GM19395 (cell line): ENCODE data around the gene CATSPER4.
A peak's percentile ranks its signal among the peaks of the same experiment; 100 is the strongest.
"Not testable (repeated sequence)": the region's sequence is repeated elsewhere in the genome, so short reads cannot be mapped to it uniquely, and the experiment has no call there.

ENCODE experiments used
- ATAC-seq: cut with Tn5 transposase; IDR thresholded peaks from one replicate; pipeline ENCODE4 v1.9.1; 2021; ENCODE audit warnings: mild to moderate bottlenecking, moderate library complexity; ENCODE audit not compliant: unreplicated experiment

The CATSPER4 gene

DNA sequence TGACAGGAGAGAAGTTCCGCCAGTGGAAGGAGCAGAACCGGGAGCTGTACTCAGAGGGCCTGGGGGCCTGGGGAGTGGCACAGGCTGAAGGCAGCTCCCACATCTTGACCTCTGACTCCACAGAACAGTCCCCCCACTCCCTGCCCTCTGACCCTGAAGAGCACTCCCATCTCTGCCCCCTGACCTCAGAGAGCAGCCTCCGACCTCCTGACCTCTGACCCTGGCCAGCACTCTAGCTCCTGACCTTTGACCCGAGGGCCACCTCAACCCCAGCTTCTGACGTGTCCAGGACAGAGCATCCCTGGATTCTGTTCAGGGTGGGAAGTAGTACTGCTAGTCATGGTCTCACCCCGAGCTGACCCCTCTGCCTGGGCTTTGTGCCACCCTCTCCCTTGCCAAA lies 1.1 kb upstream of the CATSPER4 start:
- ATAC-seq, result no peak

DNA sequence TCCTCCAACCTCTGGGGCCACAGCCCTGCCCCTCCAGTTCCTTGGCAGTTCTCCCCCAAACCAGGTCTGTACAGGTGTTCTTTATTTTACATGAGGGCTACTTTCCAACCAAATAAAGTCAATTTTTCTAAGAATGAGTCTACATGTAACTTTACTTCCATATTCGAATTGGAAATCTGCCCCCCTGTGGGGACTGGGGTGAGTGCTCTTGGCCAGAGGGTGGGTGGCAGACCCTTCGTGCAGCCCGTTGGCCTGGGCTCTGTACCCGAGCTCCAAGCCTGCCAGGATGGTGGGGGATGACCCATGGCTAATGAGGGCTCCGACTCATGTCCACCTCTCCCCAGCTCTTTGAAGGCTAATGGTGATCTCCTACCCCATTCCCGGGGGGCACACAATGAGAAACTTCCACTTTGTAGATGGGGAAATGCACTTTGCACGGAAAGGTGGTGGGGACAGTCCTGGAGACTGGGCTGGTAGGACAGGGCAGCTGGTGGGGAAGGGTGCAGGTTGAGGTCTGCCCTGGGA lies 589 bp upstream of the CATSPER4 start:
- no peak for ATAC-seq

DNA sequence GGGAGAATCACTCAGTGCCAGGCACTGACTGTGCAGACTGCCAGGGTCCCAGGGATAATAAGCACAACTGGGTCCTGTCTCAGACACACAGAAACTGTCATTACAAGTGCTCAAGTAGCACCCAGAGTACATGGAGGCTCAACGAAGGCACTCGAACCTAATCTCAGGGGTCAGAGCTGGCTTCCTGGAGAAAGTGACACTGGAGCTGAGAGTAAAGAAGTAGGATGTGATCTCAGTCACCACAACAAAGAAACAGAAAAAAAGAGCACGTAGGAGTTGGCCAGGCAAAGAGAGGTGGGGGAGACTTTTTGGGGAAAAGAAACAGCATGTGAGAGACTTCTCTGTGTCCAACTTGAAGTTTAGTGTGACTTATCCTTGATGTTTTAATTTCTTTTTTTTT lies 1.3 kb downstream of the CATSPER4 start:
- no peak for ATAC-seq

DNA sequence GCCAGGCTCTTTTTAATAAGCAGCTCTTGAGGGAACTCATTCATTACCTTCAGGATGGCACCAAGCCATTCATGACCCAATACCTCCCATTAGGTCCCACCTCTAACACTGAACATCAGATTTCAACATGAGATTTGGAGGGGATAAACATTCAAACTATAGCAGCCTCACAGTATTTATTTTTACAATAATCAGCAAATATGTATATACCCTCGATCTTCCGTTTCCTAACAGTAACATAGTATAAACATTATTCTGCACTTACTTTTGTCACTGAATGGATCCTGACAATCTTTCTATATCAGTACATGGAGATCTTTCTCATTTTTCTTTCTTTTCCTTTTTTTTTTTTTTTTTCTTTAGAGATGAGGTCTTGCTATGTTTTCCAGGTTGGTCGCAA lies 5.4 kb downstream of the CATSPER4 start:
- no peak for ATAC-seq

DNA sequence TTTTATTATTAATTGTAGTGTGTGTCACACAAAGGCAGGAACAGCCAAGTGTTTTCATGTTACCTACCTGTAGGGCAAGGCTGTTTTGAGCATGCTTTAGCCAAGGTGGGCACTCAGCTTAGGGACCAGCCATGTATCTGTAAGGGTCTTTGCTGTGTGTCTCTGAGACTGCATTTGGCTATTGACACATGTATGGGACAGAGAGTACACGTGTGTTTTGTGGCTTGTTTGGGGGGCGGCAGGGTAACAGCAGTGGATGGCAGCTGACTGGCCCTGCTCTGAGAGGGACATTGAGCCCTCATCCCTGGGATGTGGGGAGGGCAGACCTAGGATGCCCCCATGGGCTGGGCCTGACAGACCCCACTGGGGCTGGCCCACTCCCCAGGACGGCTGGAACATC lies 6.9 kb downstream of the CATSPER4 start:
- no peak for ATAC-seq

DNA sequence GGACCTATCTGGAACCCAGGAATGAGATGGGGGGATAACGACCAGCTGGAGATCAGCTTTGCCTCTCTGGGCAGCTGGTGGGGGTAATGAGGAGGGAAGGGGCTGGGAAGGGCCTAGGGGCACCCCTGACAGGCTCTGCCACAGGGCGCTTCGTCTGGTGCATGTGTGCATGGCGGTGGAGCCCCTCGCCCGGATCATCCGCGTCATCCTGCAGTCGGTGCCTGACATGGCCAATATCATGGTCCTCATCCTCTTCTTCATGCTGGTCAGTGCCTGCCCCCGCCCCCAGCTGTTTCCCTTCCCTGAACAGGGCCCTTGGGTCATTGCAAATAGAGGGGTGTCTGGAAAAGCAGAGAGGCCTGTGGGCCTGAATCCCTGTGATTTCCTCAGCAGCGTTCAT lies 7.4 kb downstream of the CATSPER4 start:
- no peak for ATAC-seq

DNA sequence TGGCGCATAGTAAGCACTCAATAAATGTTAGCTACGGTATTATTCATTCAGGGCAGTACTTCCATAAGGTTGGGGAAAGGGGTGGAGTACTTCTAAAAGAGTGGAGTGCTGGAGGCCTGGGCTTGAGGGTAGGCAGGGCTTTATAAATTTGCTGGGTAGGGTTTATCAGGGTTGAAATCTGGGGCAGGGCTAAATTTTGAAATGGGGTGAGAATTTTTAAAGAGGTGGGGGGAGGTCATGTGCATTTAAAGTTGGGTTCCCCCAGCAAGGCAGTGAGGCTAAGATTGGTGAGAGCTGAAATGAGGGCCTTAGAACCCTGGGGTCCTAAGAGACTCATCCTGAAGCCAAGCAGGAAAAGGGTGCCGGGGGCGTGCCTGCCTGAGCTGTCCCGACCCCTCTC lies 10.0 kb downstream of the CATSPER4 start:
- ATAC-seq, result no peak

DNA sequence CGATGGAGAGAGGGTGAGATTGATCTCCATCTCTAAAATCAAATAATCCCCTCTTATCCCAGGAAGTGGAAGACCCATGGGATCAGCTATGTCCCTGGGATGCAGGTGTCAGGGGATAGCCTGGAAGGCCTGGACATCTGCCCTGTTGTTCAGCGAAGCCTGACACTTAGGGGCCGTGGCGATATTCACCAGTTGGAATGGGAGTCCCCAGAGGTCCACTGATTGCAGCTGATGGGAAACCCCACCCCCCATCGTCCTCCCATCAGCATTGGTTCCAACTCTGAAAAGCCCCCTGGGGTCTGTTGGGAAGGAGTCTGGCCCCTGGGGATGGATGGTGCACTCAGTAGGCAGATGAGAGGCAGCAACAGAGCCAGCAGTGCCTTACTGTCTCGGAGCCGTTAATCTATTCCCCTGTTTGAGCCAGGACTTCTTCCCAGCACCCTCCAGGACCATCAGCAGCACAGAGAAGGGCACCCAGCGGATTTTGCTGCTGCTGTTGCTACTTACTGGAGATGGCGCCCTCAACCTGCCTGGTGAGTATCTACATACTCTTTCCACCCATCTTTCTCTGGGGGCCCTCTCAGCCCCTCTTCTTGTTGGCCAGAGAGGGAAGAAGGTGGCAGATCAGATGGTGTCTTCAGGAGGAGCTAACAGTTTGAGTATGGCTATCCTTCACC lies 13.4 kb downstream of the CATSPER4 start:
- ATAC-seq, result no peak

DNA sequence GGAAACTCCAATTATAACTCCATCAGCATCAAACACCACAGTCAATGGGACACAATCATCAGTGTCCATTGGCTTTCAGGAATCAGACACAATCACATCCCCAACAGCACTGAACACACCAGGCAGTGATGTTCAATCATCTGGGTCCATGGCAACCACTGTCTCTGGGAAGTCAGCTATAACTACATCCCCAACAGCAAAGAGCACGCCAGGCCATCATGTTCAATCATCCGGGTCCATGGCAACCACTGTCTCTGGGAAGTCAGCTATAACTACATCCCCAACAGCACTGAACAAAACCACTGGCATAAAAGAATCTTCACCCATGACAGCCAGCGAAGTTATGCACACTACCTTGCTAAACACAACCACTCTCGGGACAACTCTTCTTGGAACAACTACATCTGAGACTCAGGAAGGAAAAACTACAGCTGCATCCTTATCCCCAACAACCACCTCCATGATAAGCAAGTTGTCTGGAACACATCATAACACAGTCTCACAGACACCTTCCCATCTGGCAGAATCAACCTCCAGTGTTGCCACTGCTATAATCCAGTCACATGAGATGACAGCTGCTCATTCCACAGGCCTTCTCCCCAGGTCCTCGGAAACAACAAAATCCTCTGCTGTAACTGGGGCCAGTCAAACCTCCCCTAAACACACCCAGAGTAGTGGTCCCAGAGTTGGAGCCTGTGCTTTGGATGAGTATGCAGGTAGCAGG lies 19.9 kb downstream of the CATSPER4 start:
- no peak for ATAC-seq

DNA sequence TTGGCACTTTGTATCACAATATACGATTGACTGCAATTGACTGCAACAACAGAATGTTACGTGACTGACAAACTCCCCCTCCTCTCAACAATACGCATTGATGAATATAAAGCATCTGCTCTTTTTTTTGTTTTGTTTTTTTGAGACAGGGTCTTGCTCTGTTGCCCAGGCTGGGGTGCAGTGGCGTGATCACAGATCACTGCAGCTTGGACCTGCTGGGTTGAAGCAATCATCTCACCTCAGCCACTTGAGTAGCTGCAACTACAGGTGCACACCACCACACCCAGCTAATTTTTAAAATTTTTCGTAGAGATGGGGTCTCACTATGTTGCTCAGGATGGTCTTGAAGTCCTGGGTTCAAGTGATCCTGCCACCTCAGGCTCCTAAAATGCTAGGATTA lies 22.3 kb downstream of the CATSPER4 start:
- no peak for ATAC-seq

DNA sequence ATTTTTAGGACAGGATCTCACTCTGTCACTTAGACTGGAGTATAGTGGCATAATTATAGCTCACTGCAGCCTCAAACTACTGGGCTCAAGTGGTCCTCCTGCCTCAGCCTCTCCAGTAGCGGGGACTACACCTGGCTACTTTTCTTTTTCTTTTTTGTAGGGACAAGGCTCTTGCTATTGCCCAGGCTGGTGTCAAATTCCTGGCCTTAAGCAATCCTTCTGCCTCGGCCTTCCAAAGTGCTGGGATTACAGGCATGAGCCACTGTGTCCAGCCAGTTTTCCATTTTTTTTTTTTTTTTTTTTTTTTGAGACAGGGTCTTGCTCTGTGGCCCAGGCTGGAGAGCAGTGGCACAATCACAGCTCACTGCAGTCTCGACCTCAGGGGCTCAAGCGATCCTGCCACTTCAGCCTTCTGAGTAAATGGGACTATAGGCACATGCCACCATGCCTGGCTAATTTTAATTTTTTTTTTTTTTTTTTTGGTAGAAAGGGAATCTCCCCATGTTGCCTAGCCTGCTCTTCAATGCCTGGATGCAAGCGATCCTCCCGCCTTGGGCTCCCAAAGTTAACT lies 23.0 kb downstream of the CATSPER4 start:
- ATAC-seq, result no peak

DNA sequence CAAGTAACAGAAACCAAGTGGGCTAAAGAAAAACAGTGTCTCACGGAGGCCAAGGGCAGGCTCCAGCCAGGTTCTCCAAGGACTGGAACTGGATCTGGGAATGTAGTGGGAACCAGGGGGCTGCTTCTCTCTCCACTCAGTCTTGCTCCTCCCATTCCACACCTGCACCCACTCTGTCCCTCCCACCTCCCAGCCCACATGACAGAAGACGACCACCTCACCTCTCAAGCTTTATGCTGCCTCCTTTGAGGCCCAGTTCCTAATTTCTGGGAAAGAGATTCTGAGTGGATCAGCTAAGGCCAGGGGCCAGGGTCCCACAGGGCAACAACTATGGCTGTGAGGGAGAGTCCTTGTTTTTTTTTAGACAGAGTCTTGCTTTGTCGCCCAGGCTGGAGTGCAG lies 24.8 kb downstream of the CATSPER4 start:
- no peak for ATAC-seq

DNA sequence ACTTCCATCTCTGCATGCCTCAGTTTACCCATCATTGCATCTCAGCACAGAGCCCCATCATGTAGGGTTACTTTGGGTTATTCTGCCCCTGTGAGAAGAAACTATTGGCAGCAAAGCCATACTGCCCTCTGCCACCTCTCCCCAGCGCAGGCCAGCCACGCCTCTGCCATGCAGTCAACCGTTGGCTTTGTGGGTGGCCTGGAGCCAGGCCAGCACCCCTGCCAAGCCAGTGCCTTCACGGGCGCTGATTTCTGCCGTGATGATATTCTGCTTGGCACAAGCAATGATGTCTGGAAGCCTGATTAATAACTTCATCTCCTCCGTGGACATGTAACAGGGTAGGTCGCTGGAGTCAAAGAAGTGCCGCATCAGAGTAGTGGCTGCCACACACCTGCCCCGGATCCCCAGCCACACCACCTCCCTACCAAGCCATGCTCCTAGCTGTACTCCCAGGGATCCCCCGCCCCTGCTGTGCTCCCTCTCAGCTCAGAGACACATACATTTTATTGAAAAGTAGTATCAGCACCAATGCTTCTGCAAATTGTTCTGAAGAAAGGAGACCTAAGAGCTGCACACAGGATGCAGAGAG lies 28.6 kb downstream of the CATSPER4 start:
- no peak for ATAC-seq

DNA sequence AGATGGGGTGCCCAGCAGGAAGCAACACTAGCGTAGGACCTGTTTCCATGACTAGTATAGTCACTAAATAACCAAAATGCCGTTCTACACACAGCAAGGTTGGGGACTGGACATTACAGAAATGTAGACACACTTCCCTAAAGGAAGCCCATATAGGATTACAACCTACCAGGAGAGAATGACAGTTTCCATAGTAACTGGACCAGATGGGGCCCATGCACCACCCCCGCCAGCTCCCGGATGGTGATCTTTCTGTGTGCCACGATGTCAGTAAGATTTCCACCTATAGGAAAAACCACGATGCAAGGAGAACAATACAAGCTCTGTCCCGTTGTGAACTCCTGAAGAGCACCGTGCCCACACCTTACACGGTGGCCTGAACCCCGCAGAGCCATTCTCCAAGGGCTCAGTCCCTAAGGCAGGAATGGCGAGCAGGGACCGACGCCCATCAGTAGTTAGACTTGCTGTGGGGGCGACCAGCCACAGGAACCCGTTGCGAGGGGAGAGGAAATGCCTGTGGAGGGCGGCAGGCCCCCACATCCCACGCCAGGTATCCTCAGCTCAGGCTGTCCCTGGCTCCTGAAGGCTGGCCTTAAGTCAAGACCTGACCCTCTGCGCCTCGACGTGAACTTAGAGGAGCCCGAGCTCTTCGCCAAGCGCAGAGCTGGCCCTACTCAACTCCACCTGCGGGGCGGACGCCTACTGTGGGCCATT lies 30.0 kb downstream of the CATSPER4 start:
- ATAC-seq, result no peak

DNA sequence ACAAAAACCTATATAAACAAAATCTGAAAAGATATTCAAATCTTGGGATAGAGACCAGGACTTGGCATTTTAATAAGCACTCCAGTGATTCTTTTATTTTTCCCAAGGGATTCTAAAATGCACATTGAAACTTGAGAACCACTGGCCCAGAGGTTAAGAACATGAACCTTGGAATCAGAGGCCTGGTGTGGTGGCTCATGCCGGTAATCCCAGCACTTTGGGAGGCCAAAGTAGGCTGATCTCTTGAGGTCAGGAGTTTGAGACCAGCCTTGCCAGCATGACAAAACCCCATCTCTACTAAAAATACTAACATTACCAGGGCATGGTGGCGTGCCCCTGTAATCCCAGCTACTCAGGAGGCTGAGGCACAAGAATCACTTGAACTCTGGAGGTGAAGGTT lies 30.7 kb downstream of the CATSPER4 start:
- no peak for ATAC-seq

DNA sequence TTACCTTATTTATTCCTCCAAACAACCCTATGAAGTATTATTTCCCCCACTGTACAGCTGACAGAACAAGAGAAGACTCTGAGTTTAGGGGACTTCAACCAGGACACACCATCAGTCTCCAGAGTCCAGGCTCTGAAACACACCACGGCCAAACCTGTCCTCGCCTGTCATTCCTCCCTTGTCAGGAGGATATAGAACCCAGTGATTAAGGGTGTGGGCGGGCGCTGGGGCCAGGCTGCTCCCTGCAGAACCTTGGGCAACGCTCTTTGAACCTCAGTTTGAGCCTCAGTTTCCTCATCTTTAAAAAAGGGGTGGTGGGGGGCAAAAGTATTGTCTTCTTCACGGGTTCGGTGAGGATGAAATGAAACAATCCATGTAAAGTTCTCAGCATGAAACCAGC lies 34.2 kb downstream of the CATSPER4 start:
- ATAC-seq, result no peak

DNA sequence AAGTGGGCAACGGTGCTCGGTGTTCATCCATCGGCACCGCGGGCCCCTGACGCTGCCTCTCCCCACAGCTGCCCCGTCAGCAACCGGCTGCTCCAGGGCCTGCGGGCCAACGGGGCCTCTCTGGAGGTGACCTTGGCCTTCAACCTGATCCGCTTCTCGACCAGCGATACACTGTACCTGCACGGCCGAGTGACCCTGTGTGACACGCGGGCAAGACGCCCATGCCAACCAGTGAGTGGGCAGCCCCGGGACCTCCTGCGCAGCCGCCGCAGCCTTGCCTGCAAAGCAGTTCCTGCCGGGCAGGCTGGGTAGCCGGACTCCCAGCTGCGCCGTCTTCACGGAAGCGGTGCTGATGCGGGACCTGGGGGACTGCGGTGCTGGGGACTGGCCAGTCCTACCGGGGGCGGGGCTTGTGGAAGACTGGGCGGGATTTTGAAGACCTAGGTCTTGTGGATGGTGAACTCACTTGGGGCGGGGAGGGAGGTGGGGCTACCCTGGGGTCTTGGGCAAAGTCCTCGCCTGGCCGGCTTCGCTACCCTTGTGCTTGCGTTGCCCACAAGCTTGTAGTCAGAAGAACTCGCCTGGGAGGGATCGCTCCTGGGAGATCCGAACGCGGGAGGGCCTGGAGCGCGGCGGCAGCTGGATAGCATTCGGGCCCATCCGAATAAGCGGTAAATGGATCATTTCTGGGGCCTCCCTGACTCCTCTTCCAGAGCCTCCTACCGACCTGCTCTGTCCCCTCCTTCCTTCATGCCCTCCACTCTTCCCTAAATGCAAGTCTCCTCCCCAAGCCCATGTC lies 34.8 kb downstream of the CATSPER4 start:
- ATAC-seq, result no peak

DNA sequence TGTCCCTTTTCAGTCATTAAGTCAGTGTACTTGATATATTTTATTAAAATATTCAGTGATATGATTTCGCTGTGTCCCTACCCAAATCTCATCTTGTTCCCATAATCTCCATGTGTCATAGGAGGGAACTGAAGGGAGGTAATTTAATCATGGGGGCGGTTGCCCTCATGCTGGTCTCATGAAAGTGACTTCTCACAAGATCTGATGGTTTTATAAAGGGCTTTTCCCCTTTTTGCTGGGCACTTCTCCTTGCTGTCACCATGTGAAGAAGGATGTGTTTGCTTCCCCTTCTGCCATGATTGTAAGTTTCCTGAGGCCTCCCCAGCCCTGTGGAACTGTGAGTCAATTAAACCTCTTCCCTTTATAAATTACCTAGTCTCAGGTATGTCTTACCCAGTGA lies 40.3 kb downstream of the CATSPER4 start:
- ATAC-seq, result not testable (repeated sequence)

DNA sequence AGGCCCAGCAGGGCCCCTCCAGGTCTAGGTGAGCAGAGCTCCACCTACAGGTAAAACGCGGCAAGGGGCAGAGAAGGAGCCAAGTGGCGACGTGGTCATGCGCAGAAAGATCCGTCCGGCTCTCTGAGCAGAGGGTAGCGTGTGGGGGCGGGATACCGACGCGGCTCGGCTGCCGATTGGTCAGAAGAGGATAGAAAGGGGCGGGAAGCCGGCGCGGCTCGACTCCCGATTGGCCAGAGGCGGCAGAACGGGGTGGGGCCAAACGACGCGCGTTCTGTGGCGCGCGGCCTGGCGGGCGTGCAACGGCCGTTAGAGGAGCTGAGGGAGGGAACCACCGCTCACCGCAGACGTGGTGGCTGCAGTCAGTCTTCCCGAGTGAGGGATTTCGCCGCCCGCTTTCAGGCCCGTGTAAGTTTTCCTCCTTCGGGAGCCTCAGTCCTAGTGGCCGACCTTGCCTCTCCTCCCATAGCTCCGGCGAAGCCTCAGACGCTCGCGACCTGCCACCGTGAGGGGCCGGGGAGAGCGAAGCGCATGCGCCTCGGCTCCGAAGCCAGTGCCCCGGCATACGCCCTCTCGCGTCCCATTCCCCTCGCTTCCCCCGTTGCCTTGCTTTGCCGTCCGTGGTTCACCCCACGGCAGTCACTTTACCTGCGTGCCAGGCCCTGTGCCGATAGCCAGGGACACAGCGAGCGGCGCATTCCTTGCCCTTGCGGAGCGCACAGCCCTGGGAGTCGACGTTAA lies 43.7 kb downstream of the CATSPER4 start, which contains the start of gene CEP85:
Gene CEP85 (plus strand): TSS at position 298 of the 741 bp plus-strand sequence. CDS start 5,584 bp downstream, outside the sequence.
- ATAC-seq, result peak; percentile 92
